HUES48 (cell line): ENCODE data around the gene ACOX3.
"Not testable (repeated sequence)": the region's sequence is repeated elsewhere in the genome, so short reads cannot be mapped to it uniquely, and the experiment has no call there.

Experiments
- H3K27ac ChIP-seq: one replicate; pipeline ENCODE4 v1.7.0; 2013; ENCODE audit warnings: low read depth, low read length, inconsistent platforms
- H3K27me3 ChIP-seq: 2 replicates; pipeline ENCODE4 v1.6.1; 2013; ENCODE audit warnings: mild to moderate bottlenecking, low read length; ENCODE audit not compliant: control insufficient read depth, insufficient read depth
- H3K36me3 ChIP-seq: 2 replicates; pipeline ENCODE4 v1.6.1; 2013; ENCODE audit warnings: low read length; ENCODE audit not compliant: control insufficient read depth, insufficient read depth
- H3K4me1 ChIP-seq: 2 replicates; pipeline ENCODE4 v1.6.1; 2013; ENCODE audit warnings: mild to moderate bottlenecking, low read length; ENCODE audit not compliant: control insufficient read depth, insufficient read depth
- H3K4me3 ChIP-seq: 2 replicates; pipeline ENCODE4 v1.5.1; 2013; ENCODE audit warnings: mild to moderate bottlenecking, low read depth, low read length
- H3K9ac ChIP-seq: 2 replicates; pipeline ENCODE4 v1.6.1; 2013; ENCODE audit warnings: mild to moderate bottlenecking, low read depth, low read length, moderate library complexity
- H3K9me3 ChIP-seq: 2 replicates; pipeline ENCODE4 v1.6.1; 2013; ENCODE audit warnings: low read length; ENCODE audit not compliant: control insufficient read depth, insufficient read depth

Gene ACOX3

GRCh38 chr4:8350352-8350751 is 90.2 kb downstream of the ACOX3 start:
- Histone ChIP-seq H3K9ac (no peak overlapping the region), H3K36me3 (no peaks in the 10 kb centered on the region), H3K27me3 (peaks cover 3% of the 10 kb centered on the region), H3K4me3 (no peak overlapping the region), H3K4me1 (peaks cover 14% of the 10 kb centered on the region; the same call in 1 of the 2 replicates), H3K9me3 (no peaks in the 10 kb centered on the region), H3K27ac (no peak overlapping the region)

DNA sequence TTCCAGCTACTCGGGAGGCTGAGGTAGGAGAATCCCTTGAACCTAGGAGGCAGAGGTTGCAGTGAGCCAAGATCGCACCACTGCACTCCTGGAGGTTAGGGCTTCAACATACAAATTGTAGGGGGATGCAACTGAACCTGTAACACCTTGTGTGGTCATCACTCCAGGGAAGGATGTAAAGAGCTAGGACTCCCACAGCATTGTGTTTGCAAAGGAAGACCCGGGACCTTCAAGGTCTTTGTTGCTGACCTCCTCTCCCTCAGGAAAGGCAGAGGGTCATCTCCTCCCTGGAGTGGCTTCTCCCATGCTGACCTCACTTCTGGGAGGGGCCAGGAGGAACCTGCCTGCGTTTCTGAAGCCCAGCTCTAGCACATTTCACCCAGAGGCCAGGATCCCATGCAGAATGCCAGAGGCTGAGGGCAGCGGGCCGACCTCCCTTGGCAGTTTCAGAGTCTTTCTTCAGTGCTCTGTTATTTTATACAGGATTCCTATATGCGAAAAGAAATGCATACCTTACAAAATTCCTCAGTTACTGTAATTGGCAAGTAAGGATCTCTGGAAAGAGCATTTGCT is 90.8 kb downstream of the ACOX3 start:
- Histone ChIP-seq H3K4me1 (peaks cover 14% of the 10 kb centered on the region; the same call in 1 of the 2 replicates), H3K9ac (no peak overlapping the region), H3K27me3 (peaks cover 3% of the 10 kb centered on the region; the same call in 1 of the 2 replicates), H3K9me3 (no peaks in the 10 kb centered on the region), H3K27ac (no peak overlapping the region), H3K36me3 (no peaks in the 10 kb centered on the region), H3K4me3 (no peak overlapping the region)

GRCh38 chr4:8349236-8349635 is 91.3 kb downstream of the ACOX3 start:
- not testable (repeated sequence) for H3K4me3 ChIP-seq, H3K36me3 ChIP-seq, H3K9ac ChIP-seq, H3K27me3 ChIP-seq, H3K9me3 ChIP-seq, H3K27ac ChIP-seq
- H3K4me1 ChIP-seq: peaks cover 14% of the 10 kb centered on the region; the same call in 1 of the 2 replicates

GRCh38 chr4:8348071-8348470 is 92.5 kb downstream of the ACOX3 start:
- Histone ChIP-seq H3K27ac (no peak overlapping the region), H3K4me1 (peaks cover 15% of the 10 kb centered on the region; the same call in 1 of the 2 replicates), H3K4me3 (no peak overlapping the region), H3K9me3 (no peaks in the 10 kb centered on the region), H3K9ac (no peak overlapping the region), H3K27me3 (no peaks in the 10 kb centered on the region; the same call in 1 of the 2 replicates), H3K36me3 (no peaks in the 10 kb centered on the region)

DNA sequence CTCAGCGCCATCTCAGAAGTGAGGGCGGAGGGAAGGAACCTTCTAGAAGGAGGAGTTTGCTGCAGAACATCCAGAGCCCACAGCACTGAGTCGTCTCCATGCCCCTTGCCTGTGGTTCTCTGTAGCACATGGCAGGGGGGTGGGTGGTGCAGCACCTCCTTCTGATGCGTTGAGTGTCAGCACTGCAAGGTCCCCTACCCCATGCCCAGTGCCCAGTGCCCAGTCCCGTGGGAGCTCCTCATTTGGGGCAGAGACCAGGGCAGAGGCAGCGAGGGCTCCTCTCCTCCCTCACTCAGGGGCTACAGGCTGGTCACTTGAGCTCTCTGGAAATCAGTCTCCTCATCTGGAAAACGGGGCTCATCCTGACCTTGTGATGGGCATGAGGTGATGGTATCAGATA is 92.9 kb downstream of the ACOX3 start:
- H3K4me1 ChIP-seq: peaks cover 17% of the 10 kb centered on the region; the same call in 1 of the 2 replicates
- no peaks in the 10 kb centered on the region; the same call in 1 of the 2 replicates for H3K27me3 ChIP-seq

GRCh38 chr4:8346838-8347605 is 93.5 kb downstream of the ACOX3 start:
- Histone ChIP-seq H3K9ac (no peak overlapping the region), H3K36me3 (no peaks in the 10 kb centered on the region), H3K27me3 (no peaks in the 10 kb centered on the region; the same call in 1 of the 2 replicates), H3K4me3 (no peak overlapping the region), H3K4me1 (peaks cover 11% of the 10 kb centered on the region; the same call in 1 of the 2 replicates), H3K27ac (no peak overlapping the region), H3K9me3 (no peaks in the 10 kb centered on the region)

More for the DNA sequence above, 92.9 kb downstream of the ACOX3 start:
- H3K4me3 ChIP-seq: no peak overlapping the region
- H3K36me3 ChIP-seq: no peaks in the 10 kb centered on the region
- no peak overlapping the region for H3K9ac ChIP-seq
- no peak overlapping the region for H3K27ac ChIP-seq
- H3K9me3 ChIP-seq: no peaks in the 10 kb centered on the region

DNA sequence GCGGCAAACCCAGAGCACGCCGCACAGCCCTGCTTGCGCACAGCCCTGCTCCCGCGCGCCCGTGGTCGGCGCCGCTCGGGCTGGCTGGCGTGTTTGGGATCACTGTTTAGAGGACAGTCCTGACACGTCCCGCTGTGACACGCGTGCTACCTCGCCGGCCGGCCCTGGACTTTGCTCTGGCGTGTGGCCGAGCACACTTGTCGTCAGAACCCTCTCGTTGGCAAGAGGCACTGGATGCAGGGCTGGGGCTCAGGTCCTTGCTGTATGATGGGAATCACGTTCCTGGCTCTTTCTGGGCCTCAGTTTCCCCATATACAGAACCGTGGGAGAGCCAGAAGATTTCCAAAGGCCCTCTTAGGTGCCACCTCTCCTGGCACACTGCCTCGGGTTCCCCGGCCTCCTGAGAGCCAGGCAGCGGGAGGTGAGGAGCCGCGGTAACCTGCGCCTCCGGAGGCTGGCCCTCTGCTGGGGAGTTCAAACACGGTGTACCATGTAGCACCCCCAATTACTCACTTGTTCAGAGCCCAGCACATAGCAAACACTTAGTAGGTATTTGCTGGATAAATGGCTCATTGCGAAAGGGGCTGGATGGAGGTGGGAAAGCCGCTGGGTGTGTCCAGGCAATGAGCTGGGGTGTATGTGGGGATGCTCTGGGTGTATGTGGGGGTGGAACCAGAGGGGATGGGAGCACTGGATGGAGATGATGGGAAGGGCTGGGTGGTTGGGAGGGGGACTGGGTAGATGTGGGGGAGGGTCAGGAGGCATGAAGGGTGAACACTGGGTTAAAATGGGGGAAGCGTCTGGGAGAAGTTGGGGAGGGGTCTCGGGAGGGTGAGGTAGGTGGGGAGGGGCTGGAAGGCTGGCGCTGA is 94.3 kb downstream of the ACOX3 start:
- Histone ChIP-seq H3K9ac (no peak overlapping the region), H3K36me3 (no peaks in the 10 kb centered on the region), H3K4me3 (no peak overlapping the region), H3K4me1 (peaks cover 7% of the 10 kb centered on the region; the same call in 1 of the 2 replicates), H3K9me3 (no peaks in the 10 kb centered on the region), H3K27ac (no peak overlapping the region), H3K27me3 (no peaks in the 10 kb centered on the region)

- peaks cover 4% of the 10 kb centered on the region; the same call in 1 of the 2 replicates for H3K4me1 ChIP-seq
- H3K4me3 ChIP-seq: no peak overlapping the region
- no peaks in the 10 kb centered on the region for H3K27me3 ChIP-seq
- H3K9ac ChIP-seq: no peak overlapping the region
- no peaks in the 10 kb centered on the region for H3K36me3 ChIP-seq
- no peak overlapping the region for H3K27ac ChIP-seq
- no peaks in the 10 kb centered on the region for H3K9me3 ChIP-seq
Measured at GRCh38 chr4:8345053-8345945, 95.2 kb downstream of the ACOX3 start.

DNA sequence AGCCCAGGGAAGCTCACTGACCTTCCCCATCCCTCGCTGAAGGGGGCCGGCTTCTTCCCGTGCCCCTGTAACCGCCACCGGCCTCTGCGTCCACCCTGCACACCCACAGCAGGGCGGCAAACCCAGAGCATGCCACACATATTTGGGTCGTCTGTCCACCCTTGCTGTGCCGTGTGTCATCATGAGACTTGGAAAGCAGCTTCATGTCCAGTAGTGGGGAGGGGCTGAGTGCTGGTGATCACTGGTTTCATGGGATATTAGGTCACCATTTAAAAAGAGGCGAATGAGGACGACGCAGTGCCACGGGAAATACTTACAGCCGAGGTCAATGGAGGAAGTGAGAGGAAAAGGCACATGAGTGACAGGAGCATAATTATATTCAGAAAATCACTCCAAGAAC is 96.1 kb downstream of the ACOX3 start:
- H3K9me3 ChIP-seq: no peaks in the 10 kb centered on the region
- peaks cover 4% of the 10 kb centered on the region; the same call in 1 of the 2 replicates for H3K4me1 ChIP-seq
- no peak overlapping the region for H3K9ac ChIP-seq
- H3K36me3 ChIP-seq: no peaks in the 10 kb centered on the region
- H3K27me3 ChIP-seq: no peaks in the 10 kb centered on the region
- H3K27ac ChIP-seq: no peak overlapping the region
- H3K4me3 ChIP-seq: no peak overlapping the region

- Histone ChIP-seq H3K9me3 (no peaks in the 10 kb centered on the region), H3K4me3 (no peak overlapping the region), H3K36me3 (no peaks in the 10 kb centered on the region), H3K4me1 (peaks cover 4% of the 10 kb centered on the region; the same call in 1 of the 2 replicates), H3K27me3 (no peaks in the 10 kb centered on the region), H3K9ac (no peak overlapping the region), H3K27ac (no peak overlapping the region)
Measured at GRCh38 chr4:8343967-8344331, 96.6 kb downstream of the ACOX3 start.
